HL-60 (cell line): ENCODE data around the gene CAPN13.

Source experiments
- DNase-seq, 2 experiments: peaks; one replicate each; pipeline ENCODE4 v3.0.0-alpha.2; 2010 to 2020; ENCODE audit warnings: low read depth in 1 of 2, low spot score in 1 of 2
- H3K27ac ChIP-seq: fragments of 250-450 bp; sonication (Bioruptor Pico); replicated peaks from 2 replicates; pipeline ENCODE4 v1.5.1; 2020; ENCODE audit warnings: mild to moderate bottlenecking, moderate library complexity
- H3K27me3 ChIP-seq: fragments of 250-450 bp; sonication (Bioruptor Pico); 2 replicates; pipeline ENCODE4 v1.5.1; 2021; ENCODE audit warnings: mild to moderate bottlenecking, moderate library complexity; ENCODE audit not compliant: insufficient read depth, poor library complexity, severe bottlenecking
- H3K4me3 ChIP-seq: replicated peaks from 2 replicates; pipeline ENCODE4 v1.5.1; 2011; ENCODE audit warnings: mild to moderate bottlenecking, control low read depth, low read length; ENCODE audit not compliant: insufficient read depth
- GABPA ChIP-seq: IDR thresholded peaks from 2 replicates; pipeline ENCODE4 v1.6.1; 2012; ENCODE audit warnings: low read depth
- POLR2AphosphoS5 ChIP-seq: IDR thresholded peaks from 2 replicates; pipeline ENCODE4 v1.6.1; 2012; ENCODE audit warnings: low read depth
- SPI1 ChIP-seq: IDR thresholded peaks from 2 replicates; pipeline ENCODE4 v1.6.1; 2012; ENCODE audit warnings: low read depth, mild to moderate bottlenecking, borderline replicate concordance
- TF ChIP-seq, protein P1 (sequence below): IDR thresholded peaks from one replicate; pipeline ENCODE4 v1.5.1; 2011; ENCODE audit warnings: low read length, control low read depth, inconsistent platforms; ENCODE audit not compliant: insufficient read depth
- TF ChIP-seq, protein P2 (sequence below): IDR thresholded peaks from 2 replicates; pipeline ENCODE4 v1.6.1; 2012; ENCODE audit warnings: low read depth; ENCODE audit not compliant: insufficient replicate concordance

The CAPN13 gene

DNA sequence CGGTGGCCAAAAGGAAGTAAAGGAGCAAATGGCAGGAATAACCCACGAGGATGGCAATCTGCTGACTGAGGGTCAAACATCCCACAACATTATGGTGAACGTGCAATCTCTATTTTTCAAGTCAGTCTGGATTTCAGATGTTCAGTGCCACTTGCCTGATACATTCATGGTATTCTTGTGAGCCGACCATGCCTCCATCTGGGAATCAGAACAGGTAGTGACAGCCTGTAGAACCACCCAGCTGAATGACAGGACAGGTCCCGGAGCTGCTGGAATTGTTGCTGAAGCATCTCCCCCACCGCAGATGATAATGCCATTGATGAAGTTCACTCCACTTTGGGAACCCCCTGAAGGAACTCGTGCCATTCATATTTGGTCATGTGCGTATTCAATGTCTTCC, 123.2 kb downstream of the CAPN13 start:
- TF ChIP-seq POLR2AphosphoS5, result no peak
- TF ChIP-seq, protein P1, sequence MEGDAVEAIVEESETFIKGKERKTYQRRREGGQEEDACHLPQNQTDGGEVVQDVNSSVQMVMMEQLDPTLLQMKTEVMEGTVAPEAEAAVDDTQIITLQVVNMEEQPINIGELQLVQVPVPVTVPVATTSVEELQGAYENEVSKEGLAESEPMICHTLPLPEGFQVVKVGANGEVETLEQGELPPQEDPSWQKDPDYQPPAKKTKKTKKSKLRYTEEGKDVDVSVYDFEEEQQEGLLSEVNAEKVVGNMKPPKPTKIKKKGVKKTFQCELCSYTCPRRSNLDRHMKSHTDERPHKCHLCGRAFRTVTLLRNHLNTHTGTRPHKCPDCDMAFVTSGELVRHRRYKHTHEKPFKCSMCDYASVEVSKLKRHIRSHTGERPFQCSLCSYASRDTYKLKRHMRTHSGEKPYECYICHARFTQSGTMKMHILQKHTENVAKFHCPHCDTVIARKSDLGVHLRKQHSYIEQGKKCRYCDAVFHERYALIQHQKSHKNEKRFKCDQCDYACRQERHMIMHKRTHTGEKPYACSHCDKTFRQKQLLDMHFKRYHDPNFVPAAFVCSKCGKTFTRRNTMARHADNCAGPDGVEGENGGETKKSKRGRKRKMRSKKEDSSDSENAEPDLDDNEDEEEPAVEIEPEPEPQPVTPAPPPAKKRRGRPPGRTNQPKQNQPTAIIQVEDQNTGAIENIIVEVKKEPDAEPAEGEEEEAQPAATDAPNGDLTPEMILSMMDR, result no peak
- no peak for TF ChIP-seq GABPA
- TF ChIP-seq, protein P2, sequence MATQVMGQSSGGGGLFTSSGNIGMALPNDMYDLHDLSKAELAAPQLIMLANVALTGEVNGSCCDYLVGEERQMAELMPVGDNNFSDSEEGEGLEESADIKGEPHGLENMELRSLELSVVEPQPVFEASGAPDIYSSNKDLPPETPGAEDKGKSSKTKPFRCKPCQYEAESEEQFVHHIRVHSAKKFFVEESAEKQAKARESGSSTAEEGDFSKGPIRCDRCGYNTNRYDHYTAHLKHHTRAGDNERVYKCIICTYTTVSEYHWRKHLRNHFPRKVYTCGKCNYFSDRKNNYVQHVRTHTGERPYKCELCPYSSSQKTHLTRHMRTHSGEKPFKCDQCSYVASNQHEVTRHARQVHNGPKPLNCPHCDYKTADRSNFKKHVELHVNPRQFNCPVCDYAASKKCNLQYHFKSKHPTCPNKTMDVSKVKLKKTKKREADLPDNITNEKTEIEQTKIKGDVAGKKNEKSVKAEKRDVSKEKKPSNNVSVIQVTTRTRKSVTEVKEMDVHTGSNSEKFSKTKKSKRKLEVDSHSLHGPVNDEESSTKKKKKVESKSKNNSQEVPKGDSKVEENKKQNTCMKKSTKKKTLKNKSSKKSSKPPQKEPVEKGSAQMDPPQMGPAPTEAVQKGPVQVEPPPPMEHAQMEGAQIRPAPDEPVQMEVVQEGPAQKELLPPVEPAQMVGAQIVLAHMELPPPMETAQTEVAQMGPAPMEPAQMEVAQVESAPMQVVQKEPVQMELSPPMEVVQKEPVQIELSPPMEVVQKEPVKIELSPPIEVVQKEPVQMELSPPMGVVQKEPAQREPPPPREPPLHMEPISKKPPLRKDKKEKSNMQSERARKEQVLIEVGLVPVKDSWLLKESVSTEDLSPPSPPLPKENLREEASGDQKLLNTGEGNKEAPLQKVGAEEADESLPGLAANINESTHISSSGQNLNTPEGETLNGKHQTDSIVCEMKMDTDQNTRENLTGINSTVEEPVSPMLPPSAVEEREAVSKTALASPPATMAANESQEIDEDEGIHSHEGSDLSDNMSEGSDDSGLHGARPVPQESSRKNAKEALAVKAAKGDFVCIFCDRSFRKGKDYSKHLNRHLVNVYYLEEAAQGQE, result no peak
- no peak for TF ChIP-seq SPI1
- DNase-seq, result no peak
- H3K27ac ChIP-seq, result no peak overlapping the region

DNA sequence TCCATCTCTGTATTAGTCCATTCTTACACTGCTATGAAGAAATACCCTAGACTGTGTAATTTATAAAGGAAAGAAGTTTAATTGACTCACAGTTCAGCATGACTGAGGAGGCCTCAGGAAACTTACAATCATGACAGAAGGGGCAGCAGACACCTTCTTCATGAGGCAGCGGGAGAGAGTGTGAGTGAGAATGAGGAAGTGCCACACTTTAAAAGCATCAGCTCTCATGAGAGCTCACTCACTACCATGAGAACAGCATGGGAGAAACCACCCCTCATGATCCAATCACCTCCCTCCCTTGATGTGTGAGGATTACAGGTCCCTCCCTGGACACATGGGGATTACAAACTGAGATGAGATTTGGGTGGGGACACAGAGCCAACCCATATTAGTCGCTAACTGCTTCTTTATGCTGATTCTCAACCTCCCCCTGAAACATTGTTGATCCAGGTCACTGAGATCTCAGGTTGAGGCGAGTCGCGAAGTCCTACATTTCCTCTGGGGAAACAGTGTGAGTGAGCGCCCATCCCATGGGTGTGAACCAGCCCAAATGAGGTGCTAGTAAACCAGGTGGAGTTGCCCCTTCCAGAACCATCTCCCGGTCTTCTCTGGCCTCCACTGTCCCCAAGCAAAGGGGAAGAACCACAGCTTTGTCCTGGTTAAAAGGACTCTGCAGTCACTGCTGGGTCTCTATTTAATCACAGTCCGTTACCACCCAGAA, 123.8 kb downstream of the CAPN13 start:
- Histone ChIP-seq H3K27me3 (no peaks in the 10 kb centered on the region), H3K27ac (no peak overlapping the region), H3K4me3 (no peak overlapping the region)
- DNase-seq, result peak; percentile 34 to 38
- TF ChIP-seq GABPA (no peak), SPI1 (peak; percentile 95), POLR2AphosphoS5 (no peak)
- TF ChIP-seq, protein P1, result no peak

More for the DNA sequence above, 123.2 kb downstream of the CAPN13 start:
- no peaks in the 10 kb centered on the region for H3K27me3 ChIP-seq
- H3K4me3 ChIP-seq, result no peak overlapping the region

DNA sequence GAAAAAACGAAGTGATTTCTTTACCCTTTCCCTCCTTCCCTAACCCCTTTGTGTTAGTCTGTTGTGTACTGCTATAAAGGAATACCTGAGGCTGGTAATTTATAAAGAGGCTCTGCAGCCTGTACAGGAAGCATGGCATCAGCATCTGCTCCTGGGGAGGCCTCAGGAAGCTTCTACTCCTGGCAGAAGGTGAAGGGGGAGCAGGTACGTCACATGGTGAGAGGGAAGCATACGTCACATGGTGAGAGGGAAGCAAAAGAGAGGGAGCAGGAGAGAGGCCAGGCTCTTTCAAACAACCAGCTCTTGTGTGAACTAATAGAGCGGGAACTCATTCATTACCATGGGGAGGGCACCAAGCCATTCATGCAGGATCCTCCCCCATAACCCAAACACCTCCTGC, 126.2 kb downstream of the CAPN13 start:
- no peak for TF ChIP-seq GABPA
- TF ChIP-seq, protein P1, result no peak
- TF ChIP-seq, protein P2, result no peak
- TF ChIP-seq POLR2AphosphoS5, result no peak
- TF ChIP-seq SPI1, result no peak
- Histone ChIP-seq H3K27me3 (no peaks in the 10 kb centered on the region), H3K4me3 (no peak overlapping the region), H3K27ac (no peak overlapping the region)
- no peak for DNase-seq

DNA sequence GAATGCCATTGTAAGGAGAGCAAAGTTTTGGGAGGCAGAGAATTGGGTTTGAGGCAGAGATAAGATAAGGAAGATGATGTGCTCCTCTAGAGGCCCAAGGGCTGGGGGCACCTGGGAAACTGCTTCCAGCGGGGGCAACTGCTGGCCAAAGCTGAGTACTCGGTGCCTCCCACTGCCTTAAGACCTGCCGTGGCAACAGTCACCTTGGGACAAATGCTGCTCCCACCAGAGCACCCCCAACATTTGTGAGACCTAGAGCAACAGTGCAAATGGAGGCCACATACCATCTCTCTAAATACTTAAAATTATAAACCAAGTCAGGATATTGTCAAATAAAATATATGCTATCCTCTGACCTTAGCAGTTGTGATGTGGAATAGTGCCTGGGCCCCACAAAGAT, 127.1 kb downstream of the CAPN13 start:
- H3K27me3 ChIP-seq, result no peaks in the 10 kb centered on the region
- DNase-seq, result no peak
- no peak overlapping the region for H3K4me3 ChIP-seq
- no peak overlapping the region for H3K27ac ChIP-seq
- TF ChIP-seq, protein P2, result no peak
- TF ChIP-seq POLR2AphosphoS5 (no peak), GABPA (no peak), SPI1 (no peak)
- TF ChIP-seq, protein P1, result no peak
